Right lobe of liver (tissue), 6 donors: ENCODE measurements around the gene CBR4. TPM values are rescaled to one million over a fixed set of nuclear protein-coding genes. Genes with fewer than 3 reads are reported as not detected.

Experiments
- ATAC-seq, 4 donors: fragments of 200-7000 bp; cut with Tn5 transposase; one replicate each; pipeline ENCODE4 v1.9.1; 2020; ENCODE audit warnings: mild to moderate bottlenecking in 4 of 4, moderate library complexity in 4 of 4
- DNase-seq, 3 donors: peaks; one replicate each; pipeline ENCODE4 v3.0.0-alpha.2; 2020
- H3K27ac ChIP-seq, 3 donors: fragments of 200-600 bp; one replicate each; pipeline ENCODE4 v1.8.0; 2022
- H3K27me3 ChIP-seq, 2 donors: fragments of 200-600 bp; one replicate each; pipeline ENCODE4 v1.8.0; 2022
- H3K36me3 ChIP-seq, 4 donors: fragments of 200-600 bp; sonication (generic) in 1 of 4; one replicate each; pipeline versions ENCODE4 v1.5.1 to v1.8.0; 2017 to 2022; ENCODE audit warnings: control low read depth in 1 of 4
- H3K4me1 ChIP-seq, 4 donors: fragments of 200-600 bp; sonication (generic) in 1 of 4; one replicate each; pipeline versions ENCODE4 v1.5.1 to v1.8.0; 2017 to 2022; ENCODE audit warnings: control low read depth in 1 of 4
- H3K4me3 ChIP-seq, 3 donors: fragments of 200-600 bp; one replicate each; pipeline ENCODE4 v1.8.0; 2022
- H3K9me3 ChIP-seq, 4 donors: fragments of 200-600 bp; sonication (generic) in 1 of 4; one replicate each; pipeline versions ENCODE4 v1.5.1 to v1.8.0; 2017 to 2022; ENCODE audit warnings: control low read depth in 1 of 4
- POLR2A ChIP-seq: fragments of 450-650 bp; IDR thresholded peaks from one replicate; pipeline ENCODE4 v1.6.1; 2017; ENCODE audit warnings: antibody characterized with exemption, mild to moderate bottlenecking
- WGBS: methylation state at CpG from one replicate; pipeline ENCODE4 v1.1.6; 2018; ENCODE audit warnings: low coverage, low lambda C conversion rate; ENCODE audit not compliant: insufficient coverage; ENCODE audit errors: missing lambda C conversion rate; 5-methylcytosine and 5-hydroxymethylcytosine counted together
- intact Hi-C, 2 donors: fragments of 100-400 bp; cut with DNase I; formaldehyde crosslinking; loops; one replicate each; pipeline versions ENCODE4 v1.11.2 to v1.14.1; 2022
- total RNA-seq, 6 experiments: library from RNA; depleted of rRNA in 2 of 6; stranded (reverse); fragments of >200 nt in 2 of 6; fragmentation: NEBNext Ultra II Directional in 3 of 6; extraction: Animal tissue kit (Norgen Biotek cat#: 25700) in 3 of 6; gene quantifications; one replicate each; pipeline versions ENCODE4 v1.1.0 to v1.2.4, GENCODE V29; 2016 to 2023
- TF ChIP-seq, protein P1 (sequence below), 4 donors: fragments of 200-600 bp in 3 of 4; fragments of 450-650 bp in 1 of 4; IDR thresholded peaks; one replicate each; pipeline versions ENCODE4 v1.5.1 to v1.8.0; 2016 to 2022; ENCODE audit warnings: antibody characterized with exemption in 4 of 4, mild to moderate bottlenecking in 2 of 4
- donor health status: DM: no; HTN: yes; CAD: no.
- donor health status: DM: no; HTN: no; CAD: no.
- donor health status: DM: no; HTN: no; CAD: no.
- donor health status: DM: no; HTN: yes; CAD: no.
- donor health status: DM: no; HTN: yes; CAD: no.

The CBR4 gene
- total RNA-seq, 6 experiments from 2014 or later: 20.3 to 41.5 (median 22.7) TPM

DNA sequence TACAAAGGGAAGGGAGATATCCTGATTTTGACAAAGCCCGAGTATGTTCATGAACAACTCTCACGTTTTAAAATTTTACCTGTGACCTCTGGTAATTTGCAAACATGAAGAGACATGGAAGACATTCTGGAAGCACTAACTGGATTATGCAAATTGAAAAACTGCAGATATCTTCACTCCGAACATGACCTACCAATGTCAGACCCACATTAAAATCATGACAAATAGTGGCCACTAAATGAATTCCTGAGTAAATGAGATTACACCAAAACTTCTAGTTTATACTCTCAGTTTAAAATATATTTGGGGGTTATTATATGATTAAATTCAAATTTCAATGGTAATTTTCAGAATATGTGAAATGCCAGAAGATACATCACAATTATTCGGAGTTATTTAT is 19.9 kb upstream of the CBR4 start:
- no peaks in the 10 kb centered on the region for H3K36me3 ChIP-seq
- H3K4me3 ChIP-seq: no peak overlapping the region
- DNase-seq: no peak
- no peaks in the 10 kb centered on the region for H3K4me1 ChIP-seq
- intact Hi-C loops: no loop called here
- H3K27ac ChIP-seq: no peak overlapping the region
- H3K9me3 ChIP-seq: no peaks in the 10 kb centered on the region
- 83% methylated on average over 4 of the region's 4 CpGs for WGBS
- TF ChIP-seq, protein P1, sequence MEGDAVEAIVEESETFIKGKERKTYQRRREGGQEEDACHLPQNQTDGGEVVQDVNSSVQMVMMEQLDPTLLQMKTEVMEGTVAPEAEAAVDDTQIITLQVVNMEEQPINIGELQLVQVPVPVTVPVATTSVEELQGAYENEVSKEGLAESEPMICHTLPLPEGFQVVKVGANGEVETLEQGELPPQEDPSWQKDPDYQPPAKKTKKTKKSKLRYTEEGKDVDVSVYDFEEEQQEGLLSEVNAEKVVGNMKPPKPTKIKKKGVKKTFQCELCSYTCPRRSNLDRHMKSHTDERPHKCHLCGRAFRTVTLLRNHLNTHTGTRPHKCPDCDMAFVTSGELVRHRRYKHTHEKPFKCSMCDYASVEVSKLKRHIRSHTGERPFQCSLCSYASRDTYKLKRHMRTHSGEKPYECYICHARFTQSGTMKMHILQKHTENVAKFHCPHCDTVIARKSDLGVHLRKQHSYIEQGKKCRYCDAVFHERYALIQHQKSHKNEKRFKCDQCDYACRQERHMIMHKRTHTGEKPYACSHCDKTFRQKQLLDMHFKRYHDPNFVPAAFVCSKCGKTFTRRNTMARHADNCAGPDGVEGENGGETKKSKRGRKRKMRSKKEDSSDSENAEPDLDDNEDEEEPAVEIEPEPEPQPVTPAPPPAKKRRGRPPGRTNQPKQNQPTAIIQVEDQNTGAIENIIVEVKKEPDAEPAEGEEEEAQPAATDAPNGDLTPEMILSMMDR (IDR thresholded peaks at IDR 0.05): no peak
- TF ChIP-seq POLR2A: no peak
- no peaks in the 10 kb centered on the region for H3K27me3 ChIP-seq
- no peak for ATAC-seq

DNA sequence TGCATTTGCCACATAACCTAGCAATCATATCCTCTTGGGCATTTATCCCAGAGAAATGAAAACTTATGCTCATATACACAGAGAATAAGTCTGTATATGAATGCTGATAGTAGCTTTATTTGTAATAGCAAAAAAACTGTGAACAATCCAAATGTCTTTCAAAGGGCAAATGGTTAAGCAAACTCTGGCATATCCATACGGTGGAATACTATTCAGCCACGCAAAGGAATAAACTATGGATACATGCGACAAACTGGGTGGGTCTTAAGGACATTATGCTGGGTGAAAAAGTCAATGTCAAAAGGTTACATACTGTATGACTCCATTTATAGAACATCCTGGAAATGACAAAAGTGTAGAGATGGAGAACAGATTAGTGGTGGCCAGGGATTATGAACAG is 17.6 kb upstream of the CBR4 start:
- whole genome bisulfite sequencing: 88% methylated on average over 3 of the region's 3 CpGs
- H3K9me3 ChIP-seq: no peaks in the 10 kb centered on the region
- no peak overlapping the region for H3K27ac ChIP-seq
- H3K27me3 ChIP-seq: no peaks in the 10 kb centered on the region
- H3K36me3 ChIP-seq: no peaks in the 10 kb centered on the region
- H3K4me3 ChIP-seq: no peak overlapping the region
- H3K4me1 ChIP-seq: no peaks in the 10 kb centered on the region
- no peak for ATAC-seq
- TF ChIP-seq POLR2A: no peak
- TF ChIP-seq, protein P1 (IDR thresholded peaks at IDR 0.05): no peak
- DNase-seq: no peak
- intact Hi-C loops: no loop called here

DNA sequence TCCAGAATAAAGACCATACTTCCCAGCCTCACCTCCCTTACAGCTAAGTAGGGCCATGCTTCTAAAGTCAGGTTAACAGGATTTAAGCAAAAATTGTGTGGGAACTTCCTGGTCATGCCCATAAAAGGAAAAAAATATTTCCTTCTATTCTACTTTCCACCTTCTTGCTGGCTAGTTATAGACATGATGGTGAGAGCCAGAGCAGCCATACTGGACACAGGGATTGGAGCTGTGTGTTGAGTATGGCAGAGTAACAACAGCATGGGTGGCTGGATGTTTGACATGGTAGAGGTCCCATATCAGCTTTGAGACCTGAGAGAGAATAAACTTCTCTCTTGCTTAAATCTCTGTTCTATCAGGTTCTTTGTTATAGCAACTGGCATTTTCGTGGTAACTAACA is 15.1 kb upstream of the CBR4 start:
- H3K9me3 ChIP-seq: no peaks in the 10 kb centered on the region
- no peak overlapping the region for H3K4me3 ChIP-seq
- no peaks in the 10 kb centered on the region for H3K4me1 ChIP-seq
- TF ChIP-seq, protein P1 (IDR thresholded peaks at IDR 0.05): no peak
- TF ChIP-seq POLR2A: no peak
- peak in 2 of 4 donors; percentile 9 to 10 for ATAC-seq
- H3K27me3 ChIP-seq: no peaks in the 10 kb centered on the region
- no peaks in the 10 kb centered on the region for H3K36me3 ChIP-seq
- intact Hi-C loops: no loop called here
- no peak for DNase-seq
- 88% methylated on average over 1 of the region's 1 CpG for WGBS
- H3K27ac ChIP-seq: no peak overlapping the region

DNA sequence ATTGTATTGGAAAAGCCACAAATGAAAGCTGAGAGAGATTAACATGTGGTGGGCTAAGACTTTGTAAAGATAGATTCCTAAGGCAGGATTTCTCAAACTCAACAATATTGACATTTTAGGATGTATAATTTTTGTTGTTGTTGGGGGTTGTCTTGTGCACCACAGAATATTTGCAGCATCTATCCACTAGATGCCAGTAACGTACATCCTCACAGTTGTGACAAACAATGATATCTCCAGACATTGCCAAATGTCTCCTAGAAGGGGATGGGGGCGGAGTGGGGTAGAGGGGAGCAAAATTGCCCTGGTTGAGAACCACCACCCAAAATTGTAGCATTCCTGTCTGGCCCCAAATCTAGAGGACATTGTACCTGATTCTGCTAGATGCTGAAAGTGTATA is 14.7 kb upstream of the CBR4 start:
- TF ChIP-seq, protein P1 (IDR thresholded peaks at IDR 0.05): peak; percentile 47 to 73 (median 62)
- no peak for TF ChIP-seq POLR2A
- Histone ChIP-seq H3K27me3 (no peaks in the 10 kb centered on the region), H3K9me3 (no peaks in the 10 kb centered on the region), H3K27ac (no peak overlapping the region), H3K4me3 (no peak overlapping the region), H3K4me1 (no peaks in the 10 kb centered on the region), H3K36me3 (no peaks in the 10 kb centered on the region)
- ATAC-seq (peak; percentile 89 to 96 (median 90)), DNase-seq (no peak)
- intact Hi-C loops: no loop called here
- 8% methylated on average over 2 of the region's 2 CpGs for WGBS

DNA sequence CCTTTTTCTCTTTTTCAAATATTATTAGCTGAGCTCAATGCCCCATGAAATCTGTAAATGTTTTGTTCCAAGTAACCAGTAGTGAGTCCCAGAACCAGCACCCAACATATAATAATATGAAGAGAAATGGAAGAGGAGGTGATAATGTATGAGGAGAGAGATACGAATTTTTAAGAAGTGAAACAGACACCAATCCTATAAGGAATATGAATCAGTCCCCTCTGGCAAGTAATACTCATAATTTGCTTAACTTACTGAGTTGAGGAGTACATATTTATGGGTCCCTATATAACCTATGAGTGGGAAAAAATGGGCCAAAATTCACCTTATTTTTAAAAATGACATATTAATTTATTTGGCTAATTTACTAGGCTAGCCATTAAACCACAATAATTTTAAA is 8.4 kb upstream of the CBR4 start:
- Histone ChIP-seq H3K9me3 (no peaks in the 10 kb centered on the region), H3K4me1 (no peaks in the 10 kb centered on the region), H3K36me3 (no peaks in the 10 kb centered on the region), H3K27ac (no peak overlapping the region), H3K4me3 (no peak overlapping the region), H3K27me3 (no peaks in the 10 kb centered on the region)
- intact Hi-C loops: no loop called here
- TF ChIP-seq POLR2A: no peak
- TF ChIP-seq, protein P1 (IDR thresholded peaks at IDR 0.05): no peak
- WGBS: 74% methylated on average over 1 of the region's 1 CpG
- no peak for DNase-seq
- ATAC-seq: no peak
